Gastrocnemius medialis (tissue), 4 donors: ENCODE measurements around the gene IFT88.

Experiments used
- POLR2A ChIP-seq, 2 donors: fragments of 450-650 bp; IDR thresholded peaks; one replicate each; pipeline ENCODE4 v1.6.1; 2017; ENCODE audit warnings: antibody characterized with exemption in 2 of 2, mild to moderate bottlenecking in 2 of 2, moderate library complexity in 2 of 2
- TF ChIP-seq, protein P1 (sequence below), 5 experiments: fragments of 450-650 bp in 3 of 5; fragments of 200-600 bp in 2 of 5; sonication (generic) in 2 of 5; IDR thresholded peaks in 4 of 5; conservative IDR thresholded peaks in 1 of 5; 1 replicate in 4 of 5; 2 replicates in 1 of 5; pipeline ENCODE4 v1.5.1; 2016 to 2019; ENCODE audit warnings: antibody characterized with exemption in 5 of 5, mild to moderate bottlenecking in 3 of 5, moderate library complexity in 3 of 5

DNA sequence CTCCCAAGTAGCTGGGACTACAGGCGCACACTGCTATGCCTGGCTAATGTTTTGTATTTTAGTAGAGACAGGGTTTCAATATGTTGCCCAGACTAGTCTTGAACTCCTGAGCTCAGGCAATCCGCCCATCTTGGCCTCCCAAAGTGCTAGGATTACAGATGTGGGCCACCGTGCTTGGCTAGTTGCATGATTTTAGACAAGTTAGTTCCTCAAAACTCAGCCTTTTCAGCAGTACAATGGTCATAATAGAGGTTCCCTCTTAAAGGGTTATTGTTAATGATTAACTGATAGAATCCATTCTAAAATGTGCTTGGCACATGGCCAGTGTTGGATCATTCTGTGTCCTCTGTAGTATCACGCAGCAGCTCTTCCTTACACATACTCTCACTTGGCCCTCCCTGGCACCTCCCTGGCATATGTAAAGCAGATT is 19.5 kb upstream of the IFT88 start:
- TF ChIP-seq, protein P1, sequence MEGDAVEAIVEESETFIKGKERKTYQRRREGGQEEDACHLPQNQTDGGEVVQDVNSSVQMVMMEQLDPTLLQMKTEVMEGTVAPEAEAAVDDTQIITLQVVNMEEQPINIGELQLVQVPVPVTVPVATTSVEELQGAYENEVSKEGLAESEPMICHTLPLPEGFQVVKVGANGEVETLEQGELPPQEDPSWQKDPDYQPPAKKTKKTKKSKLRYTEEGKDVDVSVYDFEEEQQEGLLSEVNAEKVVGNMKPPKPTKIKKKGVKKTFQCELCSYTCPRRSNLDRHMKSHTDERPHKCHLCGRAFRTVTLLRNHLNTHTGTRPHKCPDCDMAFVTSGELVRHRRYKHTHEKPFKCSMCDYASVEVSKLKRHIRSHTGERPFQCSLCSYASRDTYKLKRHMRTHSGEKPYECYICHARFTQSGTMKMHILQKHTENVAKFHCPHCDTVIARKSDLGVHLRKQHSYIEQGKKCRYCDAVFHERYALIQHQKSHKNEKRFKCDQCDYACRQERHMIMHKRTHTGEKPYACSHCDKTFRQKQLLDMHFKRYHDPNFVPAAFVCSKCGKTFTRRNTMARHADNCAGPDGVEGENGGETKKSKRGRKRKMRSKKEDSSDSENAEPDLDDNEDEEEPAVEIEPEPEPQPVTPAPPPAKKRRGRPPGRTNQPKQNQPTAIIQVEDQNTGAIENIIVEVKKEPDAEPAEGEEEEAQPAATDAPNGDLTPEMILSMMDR (IDR thresholded peaks at IDR 0.05 in 4 of 5, conservative IDR thresholded peaks at IDR 0.05 in 1 of 5): no peak
- no peak for TF ChIP-seq POLR2A (IDR thresholded peaks at IDR 0.05)
